Fibroblast of lung (primary cell): Measurements from ENCODE around the gene AGAP1.

Experiments used
- EZH2 ChIP-seq: IDR thresholded peaks from 2 replicates; pipeline ENCODE4 v1.5.1; 2012; ENCODE audit warnings: low read length, control low read depth, mild to moderate bottlenecking; ENCODE audit errors: missing control alignments
- TF ChIP-seq, protein P1 (sequence below), 2 donors: IDR thresholded peaks in 1 of 2; conservative IDR thresholded peaks in 1 of 2; 1 replicate in 1 of 2; 2 replicates in 1 of 2; pipeline ENCODE4 v1.5.1; 2011 to 2012; ENCODE audit warnings: low read length in 2 of 2, control low read depth in 1 of 2, inconsistent platforms in 1 of 2, low read depth in 1 of 2, mild to moderate bottlenecking in 1 of 2

DNA sequence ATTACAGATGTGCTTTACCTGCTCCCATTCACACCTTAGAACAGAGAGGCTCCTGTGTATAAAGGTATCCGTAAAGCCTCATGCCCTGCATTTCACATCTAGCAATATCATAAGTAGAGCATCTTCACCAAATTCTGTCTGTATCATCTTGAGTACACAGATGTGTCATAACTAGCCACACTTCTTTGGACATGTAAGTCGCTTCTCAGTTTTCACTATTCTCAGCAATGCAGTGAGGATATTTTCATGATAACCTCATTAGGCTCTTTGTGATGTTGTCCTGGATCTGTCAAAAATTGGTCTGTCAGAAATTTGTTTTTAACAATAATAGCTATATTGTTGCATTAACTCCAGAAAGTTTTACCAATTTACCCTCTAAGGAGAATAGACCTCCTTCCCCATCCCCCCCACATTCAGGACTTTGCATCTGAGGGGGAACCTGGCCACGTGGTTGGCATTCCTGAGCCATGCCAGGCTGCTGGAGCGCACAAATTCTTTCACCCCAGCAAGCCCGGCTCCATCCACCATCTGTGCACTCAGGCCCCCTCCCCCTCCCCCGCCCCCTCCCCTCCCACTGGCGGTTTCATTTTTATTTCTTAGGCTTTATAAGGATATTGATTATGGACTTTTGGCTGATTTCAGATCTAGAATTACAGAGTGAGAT lies 34.1 kb downstream of the AGAP1 start:
- TF ChIP-seq, protein P1, sequence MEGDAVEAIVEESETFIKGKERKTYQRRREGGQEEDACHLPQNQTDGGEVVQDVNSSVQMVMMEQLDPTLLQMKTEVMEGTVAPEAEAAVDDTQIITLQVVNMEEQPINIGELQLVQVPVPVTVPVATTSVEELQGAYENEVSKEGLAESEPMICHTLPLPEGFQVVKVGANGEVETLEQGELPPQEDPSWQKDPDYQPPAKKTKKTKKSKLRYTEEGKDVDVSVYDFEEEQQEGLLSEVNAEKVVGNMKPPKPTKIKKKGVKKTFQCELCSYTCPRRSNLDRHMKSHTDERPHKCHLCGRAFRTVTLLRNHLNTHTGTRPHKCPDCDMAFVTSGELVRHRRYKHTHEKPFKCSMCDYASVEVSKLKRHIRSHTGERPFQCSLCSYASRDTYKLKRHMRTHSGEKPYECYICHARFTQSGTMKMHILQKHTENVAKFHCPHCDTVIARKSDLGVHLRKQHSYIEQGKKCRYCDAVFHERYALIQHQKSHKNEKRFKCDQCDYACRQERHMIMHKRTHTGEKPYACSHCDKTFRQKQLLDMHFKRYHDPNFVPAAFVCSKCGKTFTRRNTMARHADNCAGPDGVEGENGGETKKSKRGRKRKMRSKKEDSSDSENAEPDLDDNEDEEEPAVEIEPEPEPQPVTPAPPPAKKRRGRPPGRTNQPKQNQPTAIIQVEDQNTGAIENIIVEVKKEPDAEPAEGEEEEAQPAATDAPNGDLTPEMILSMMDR (conservative IDR thresholded peaks at IDR 0.05 in 1 of 2, IDR thresholded peaks at IDR 0.05 in 1 of 2; ENCODE audit: low read depth in 1 of 2, low read length in 2 of 2): no peak
- TF ChIP-seq EZH2: no peak
